NCI-H1048 (cell line): Measurements from ENCODE around the gene NTN3.
"Not testable (repeated sequence)": the region's sequence is repeated elsewhere in the genome, so short reads cannot be mapped to it uniquely, and the experiment has no call there.

Source experiments
- DNase-seq: peaks from one replicate; lab custom pipeline; 2025; lab: John Stamatoyannopoulos, UW

Gene NTN3

GRCh38 chr16:2479996-2480395 is 8.9 kb downstream of the NTN3 start:
- DNase-seq: not testable (repeated sequence)

- DNase-seq: no peak
Measured at GRCh38 chr16:2480948-2481347, 9.9 kb downstream of the NTN3 start.

- DNase-seq: no peak
Measured at GRCh38 chr16:2481676-2482075, 10.6 kb downstream of the NTN3 start.

GRCh38 chr16:2482249-2482648 is 11.2 kb downstream of the NTN3 start:
- no peak for DNase-seq

- no peak for DNase-seq
Measured at GRCh38 chr16:2482708-2483534, 11.8 kb downstream of the NTN3 start.

GRCh38 chr16:2483939-2484897 is 13.1 kb downstream of the NTN3 start:
- DNase-seq: no peak

- DNase-seq: no peak
Measured at GRCh38 chr16:2484898-2485508, 13.9 kb downstream of the NTN3 start.

GRCh38 chr16:2485811-2486507 is 14.9 kb downstream of the NTN3 start:
- no peak for DNase-seq

GRCh38 chr16:2486645-2487516 is 15.8 kb downstream of the NTN3 start:
- no peak for DNase-seq

GRCh38 chr16:2487517-2487842 is 16.4 kb downstream of the NTN3 start:
- DNase-seq: no peak

GRCh38 chr16:2487903-2488531 is 16.9 kb downstream of the NTN3 start:
- no peak for DNase-seq

GRCh38 chr16:2489581-2489980 is 18.5 kb downstream of the NTN3 start:
- DNase-seq: no peak

GRCh38 chr16:2490190-2491105 is 19.4 kb downstream of the NTN3 start:
- DNase-seq: no peak

GRCh38 chr16:2492292-2492691 is 21.2 kb downstream of the NTN3 start:
- no peak for DNase-seq

- DNase-seq: no peak
Measured at GRCh38 chr16:2493605-2494004, 22.5 kb downstream of the NTN3 start.

- no peak for DNase-seq
Measured at GRCh38 chr16:2494616-2495015, 23.5 kb downstream of the NTN3 start.

- DNase-seq: no peak
Measured at GRCh38 chr16:2495041-2495440, 23.9 kb downstream of the NTN3 start.

GRCh38 chr16:2496223-2497115 is 25.4 kb downstream of the NTN3 start:
- DNase-seq: no peak
